GM11168 (cell line): Measurements from ENCODE around the gene CXCL9.
"Not testable (repeated sequence)": the region's sequence is repeated elsewhere in the genome, so short reads cannot be mapped to it uniquely, and the experiment has no call there.

Experiments
- in situ Hi-C: fragments of 300-500 bp; cut with MboI; formaldehyde crosslinking; loops from one replicate; pipeline ENCODE4 v1.12.0; 2022; ENCODE audit warnings: low sequenced_read_pairs; ENCODE audit not compliant: unreplicated experiment

CXCL9 gene

GRCh38 chr4:76007089-76007862 lies at the start of gene CXCL9:
TSS of gene CXCL9 (minus strand) at chr4:76007509. CDS start at chr4:76007449, 60 bp downstream.
- in situ Hi-C loops = no loop called here

- in situ Hi-C loops = no loop called here
Measured at GRCh38 chr4:76055421-76055820, 48.1 kb upstream of the CXCL9 start.

GRCh38 chr4:76055016-76055415 lies 47.7 kb upstream of the CXCL9 start:
- in situ Hi-C loops = no loop called here

GRCh38 chr4:76053730-76054129 lies 46.4 kb upstream of the CXCL9 start:
- in situ Hi-C loops = no loop called here

- in situ Hi-C loops = not testable (repeated sequence)
Measured at GRCh38 chr4:76050560-76051050, 43.3 kb upstream of the CXCL9 start.

GRCh38 chr4:76049860-76050416 lies 42.6 kb upstream of the CXCL9 start:
- in situ Hi-C loops = not testable (repeated sequence)

GRCh38 chr4:76044686-76045085 lies 37.4 kb upstream of the CXCL9 start:
- in situ Hi-C loops = not testable (repeated sequence)

- in situ Hi-C loops = not testable (repeated sequence)
Measured at GRCh38 chr4:76043306-76043705, 36.0 kb upstream of the CXCL9 start.

GRCh38 chr4:76042241-76042998 lies 35.1 kb upstream of the CXCL9 start:
- in situ Hi-C loops = not testable (repeated sequence)

- in situ Hi-C loops = no loop called here
Measured at GRCh38 chr4:76036855-76037254, 29.5 kb upstream of the CXCL9 start.

- in situ Hi-C loops = no loop called here
Measured at GRCh38 chr4:76035799-76036380, 28.6 kb upstream of the CXCL9 start, which contains the start of gene CXCL11. TSS of gene CXCL11 (minus strand) at chr4:76036070. CDS start at chr4:76035987, 83 bp downstream.

- in situ Hi-C loops = no loop called here
Measured at GRCh38 chr4:76035141-76035540, 27.8 kb upstream of the CXCL9 start.

GRCh38 chr4:76029300-76029699 lies 22.0 kb upstream of the CXCL9 start:
- in situ Hi-C loops = no loop called here

GRCh38 chr4:76028350-76028765 lies 21.0 kb upstream of the CXCL9 start:
- in situ Hi-C loops = no loop called here

GRCh38 chr4:76024065-76024464 lies 16.8 kb upstream of the CXCL9 start:
- in situ Hi-C loops = no loop called here

GRCh38 chr4:76023389-76023788 lies 16.1 kb upstream of the CXCL9 start, which contains the start of gene CXCL10:
TSS of gene CXCL10 (minus strand) at chr4:76023497. CDS start at chr4:76023431, 66 bp downstream.
- in situ Hi-C loops = no loop called here

- in situ Hi-C loops = no loop called here
Measured at GRCh38 chr4:76022677-76023076, 15.4 kb upstream of the CXCL9 start.

GRCh38 chr4:76022031-76022430 lies 14.7 kb upstream of the CXCL9 start:
- in situ Hi-C loops = no loop called here

- in situ Hi-C loops = no loop called here
Measured at GRCh38 chr4:76017056-76017686, 9.9 kb upstream of the CXCL9 start.

GRCh38 chr4:76016393-76016792 lies 9.1 kb upstream of the CXCL9 start:
- in situ Hi-C loops = no loop called here
